GM21576 (cell line): ENCODE data around the gene NPC1L1.

ENCODE experiments used
- ATAC-seq: cut with Tn5 transposase; IDR thresholded peaks from one replicate; pipeline ENCODE4 v1.9.1; 2021; ENCODE audit warnings: mild to moderate bottlenecking, moderate library complexity; ENCODE audit not compliant: unreplicated experiment

NPC1L1 gene

DNA sequence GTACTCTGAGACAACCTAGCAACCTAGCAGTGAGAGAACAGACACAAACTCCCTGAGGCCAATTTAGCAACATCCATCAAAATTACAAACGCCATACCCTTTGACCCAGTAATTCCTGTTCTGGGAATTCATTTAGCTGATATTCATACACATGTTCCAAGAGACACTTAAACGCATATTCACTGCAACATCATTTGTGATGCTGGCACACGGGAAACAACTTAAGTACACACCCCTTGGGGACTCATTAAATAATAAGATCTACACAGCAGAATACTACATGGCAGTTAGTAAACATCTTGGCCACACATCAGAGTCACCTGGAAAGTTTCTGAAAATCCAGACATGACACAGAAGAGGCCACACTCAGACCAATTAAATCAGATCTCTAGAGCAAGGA lies 68.3 kb downstream of the NPC1L1 start:
- ATAC-seq: no peak

DNA sequence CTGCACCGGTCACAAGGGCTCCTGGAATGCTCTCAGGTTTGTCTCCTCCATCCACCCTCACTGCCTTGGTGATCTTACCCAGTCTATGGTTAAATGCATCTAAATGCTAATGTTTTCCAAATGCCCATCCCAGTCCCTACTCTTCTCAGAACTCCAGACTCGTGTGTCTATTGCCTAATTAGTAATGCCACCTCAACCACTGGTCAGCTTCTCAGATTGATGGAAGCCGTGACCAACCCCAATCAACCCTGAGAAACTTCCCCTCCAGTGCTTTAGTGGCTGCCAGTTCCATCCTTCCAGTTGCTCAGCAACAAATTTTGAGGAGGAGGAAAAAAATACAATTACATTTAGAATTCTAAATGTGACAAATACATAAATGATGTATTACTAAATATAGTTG lies 69.3 kb downstream of the NPC1L1 start:
- ATAC-seq: no peak

DNA sequence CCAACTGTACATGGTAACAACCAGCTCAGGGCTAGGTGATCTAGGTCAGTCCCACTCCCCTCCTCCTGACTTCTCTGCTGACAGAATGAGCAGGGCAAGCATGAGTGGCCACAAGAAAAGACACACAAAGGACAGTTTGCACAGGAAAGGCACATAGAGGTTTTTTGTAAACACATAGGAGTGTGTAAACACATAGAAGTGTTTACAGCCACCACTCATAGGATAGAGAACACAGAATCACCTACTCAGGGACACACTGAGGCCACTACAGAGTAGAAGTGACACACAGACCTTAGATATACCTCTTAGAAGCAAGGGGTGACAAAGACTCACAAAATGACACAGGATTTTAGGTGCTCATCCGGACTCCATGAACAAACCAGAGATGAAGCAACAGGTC lies 69.7 kb downstream of the NPC1L1 start:
- no peak for ATAC-seq

DNA sequence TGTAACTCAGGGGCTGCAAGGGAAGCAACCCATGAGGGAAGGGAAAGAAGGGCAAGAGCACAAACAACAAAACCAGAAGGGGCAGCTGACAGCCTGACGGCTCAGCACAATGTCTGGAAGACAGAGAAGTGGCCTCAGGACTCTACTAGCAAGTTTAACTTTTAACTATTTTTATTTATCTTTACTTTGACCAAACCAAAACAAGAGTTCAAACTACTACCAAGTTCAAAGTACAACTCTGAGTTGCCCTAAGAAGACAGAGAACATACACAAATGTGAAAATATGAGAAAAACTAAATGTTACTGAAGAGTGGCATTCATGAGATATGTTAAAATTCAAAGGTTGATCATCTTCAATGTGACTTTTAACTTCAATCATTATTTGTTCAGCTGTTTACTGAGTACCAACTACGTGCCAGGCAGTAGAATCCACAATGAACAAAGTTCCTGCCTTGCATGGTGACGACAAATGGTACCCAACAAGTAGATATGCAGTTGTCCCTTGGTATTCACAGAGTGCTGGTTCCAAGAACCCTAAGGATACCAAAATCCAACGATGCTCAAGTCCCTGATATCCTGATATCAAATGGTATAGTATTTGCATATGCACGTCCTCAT lies 70.4 kb downstream of the NPC1L1 start:
- no peak for ATAC-seq

DNA sequence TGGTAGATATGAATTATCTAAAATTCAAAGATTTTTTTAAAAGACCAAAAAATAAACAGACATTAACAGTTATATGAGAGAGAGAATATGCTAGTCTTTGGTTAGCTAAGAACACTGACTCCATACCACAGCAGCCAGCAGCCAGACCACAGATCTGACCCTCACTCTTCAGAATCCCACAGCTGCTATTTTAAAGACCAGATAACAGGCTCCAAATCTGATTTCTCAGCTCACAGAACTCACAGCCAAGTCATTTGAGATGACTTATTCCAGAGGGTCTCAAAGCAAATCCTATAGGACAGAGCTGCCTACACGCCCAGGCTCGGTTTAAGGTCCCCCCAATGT lies 71.0 kb downstream of the NPC1L1 start:
- no peak for ATAC-seq

DNA sequence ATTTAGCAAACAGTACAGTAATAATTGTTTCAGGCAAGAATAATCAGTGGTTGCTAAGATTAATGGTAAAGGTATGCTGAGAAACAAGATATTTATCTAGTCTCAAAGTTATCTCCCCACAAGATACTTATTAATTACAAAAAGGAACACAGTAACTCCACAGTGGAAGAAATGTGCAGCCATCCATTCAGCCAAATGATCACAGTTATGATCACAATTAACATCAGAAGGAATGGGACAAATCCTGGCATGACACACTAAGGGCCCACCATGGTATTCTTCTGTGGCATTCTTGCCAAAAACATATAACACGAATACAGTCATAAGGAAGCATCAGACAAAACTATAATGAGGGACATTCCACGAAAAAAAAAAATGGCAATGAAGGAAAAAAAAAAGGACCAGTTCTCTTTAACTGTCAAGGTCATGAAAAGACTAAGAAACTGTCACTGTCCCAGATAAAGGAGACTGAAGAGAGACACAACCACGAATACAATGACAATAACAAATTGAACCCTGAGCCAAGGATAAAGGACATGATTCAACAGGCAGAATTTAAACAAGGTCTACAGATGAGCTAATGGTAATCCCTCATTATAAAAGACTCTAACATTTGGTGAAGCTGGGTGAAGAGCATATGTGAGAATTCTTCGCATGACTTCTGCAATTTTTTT lies 71.5 kb downstream of the NPC1L1 start:
- ATAC-seq: no peak

DNA sequence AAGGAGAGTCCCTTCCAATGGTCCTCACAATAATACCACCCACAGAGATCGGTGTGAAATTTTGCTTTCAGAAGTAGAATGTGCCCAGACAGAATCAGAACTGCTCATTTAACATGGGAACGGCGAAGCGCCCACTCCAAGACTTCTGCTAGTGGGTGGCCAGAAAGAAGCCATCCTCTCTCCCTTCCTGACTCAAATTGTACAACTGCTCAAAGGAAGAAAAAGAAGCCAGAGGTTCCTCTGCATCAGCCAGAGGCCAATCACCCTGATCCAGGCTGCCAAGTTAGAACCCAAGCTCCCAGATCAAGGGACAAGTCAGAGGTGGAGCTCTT lies 73.9 kb downstream of the NPC1L1 start:
- ATAC-seq: no peak

DNA sequence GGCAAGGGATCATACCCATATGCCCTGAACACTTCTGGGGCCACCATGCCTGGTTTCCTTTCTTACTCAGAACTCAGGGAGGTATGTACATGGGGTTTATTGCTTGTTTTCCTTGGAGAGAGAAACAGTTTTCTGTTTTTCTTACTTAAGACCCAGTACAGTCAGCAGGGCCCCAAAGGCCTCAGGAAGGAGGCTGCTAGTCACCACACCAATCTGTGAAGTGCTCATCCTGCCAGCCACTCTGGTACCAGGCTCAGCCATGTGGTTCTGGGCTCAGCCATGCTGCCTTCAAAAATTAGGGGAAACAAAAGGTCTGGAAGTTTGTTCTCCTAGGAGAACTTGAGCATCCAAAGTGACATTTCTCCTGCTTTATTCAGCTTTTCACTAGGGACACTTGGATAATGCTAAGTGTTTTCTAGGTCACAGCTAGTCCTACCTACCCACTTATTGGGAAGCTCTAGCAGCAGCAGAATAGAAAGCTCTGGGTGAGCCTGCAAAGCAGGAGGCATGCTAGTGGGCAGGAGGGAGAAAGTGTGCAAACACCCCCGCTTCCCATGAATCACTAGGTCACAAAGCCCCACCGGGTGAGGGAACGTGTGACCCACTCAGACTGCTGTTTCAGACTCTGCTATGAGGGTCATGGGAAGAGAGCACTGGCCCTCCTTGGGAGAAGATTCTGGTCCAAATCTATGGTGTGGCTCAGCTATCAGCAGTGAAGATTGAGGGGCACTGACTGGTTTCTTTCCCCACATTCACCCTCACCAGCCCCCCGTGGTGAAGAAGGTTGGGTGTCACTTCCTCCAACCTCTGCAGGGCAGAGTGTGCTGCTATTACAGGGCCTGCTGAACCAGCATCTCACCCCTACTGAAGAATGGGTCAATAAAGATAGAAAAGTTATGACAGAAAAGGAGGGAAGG lies 74.6 kb downstream of the NPC1L1 start:
- no peak for ATAC-seq

DNA sequence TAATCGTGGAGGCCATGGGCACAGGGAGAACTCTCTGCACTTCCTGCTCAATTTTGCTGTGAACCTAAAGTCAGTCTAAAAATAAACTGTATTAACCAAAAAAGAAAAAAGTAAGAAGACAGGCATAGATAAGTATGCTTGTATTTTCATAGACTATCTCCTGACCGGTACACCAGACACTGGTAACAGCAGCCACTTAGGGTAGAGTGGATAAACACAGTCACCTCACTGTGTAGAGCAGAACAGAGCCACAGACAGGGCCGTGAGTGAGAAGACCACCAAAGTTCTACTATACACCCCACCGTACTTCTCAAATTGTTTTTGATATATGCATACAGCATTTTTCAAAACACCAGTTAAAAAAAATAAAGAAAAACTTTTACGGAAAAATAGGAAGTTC lies 75.6 kb downstream of the NPC1L1 start:
- no peak for ATAC-seq

DNA sequence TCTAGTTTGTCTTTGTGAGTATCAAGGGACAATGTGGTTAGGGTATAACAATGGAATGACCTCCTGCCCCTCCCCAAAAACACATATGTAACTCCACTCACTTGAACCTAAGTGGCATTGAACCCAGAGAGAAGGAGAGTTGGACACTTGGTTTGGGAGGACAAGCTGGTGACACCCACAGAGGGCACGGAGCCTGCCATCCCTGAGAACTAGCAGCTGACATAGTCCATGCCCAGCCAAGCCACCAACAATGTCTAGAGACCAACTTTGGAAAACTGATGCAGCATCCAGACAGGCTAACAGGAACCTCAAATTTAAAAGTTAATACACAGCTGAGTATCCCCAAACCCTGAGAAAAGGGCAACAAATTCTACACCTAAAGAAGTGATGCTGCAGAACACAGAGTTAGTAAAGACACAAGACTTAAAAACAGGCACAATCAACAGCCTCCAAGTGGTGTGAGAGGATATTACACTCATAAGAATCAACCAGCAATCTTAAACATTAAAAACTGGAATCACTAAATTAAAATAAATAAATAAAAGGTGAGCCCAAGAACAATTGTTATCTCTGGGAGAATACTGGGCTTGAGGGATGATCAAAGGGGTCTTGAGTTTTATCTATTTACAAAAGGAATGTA lies 77.8 kb downstream of the NPC1L1 start:
- no peak for ATAC-seq
